SU-DHL-6 (cell line): ENCODE measurements around the gene CSF3R.

ENCODE experiments used
- H2AFZ ChIP-seq: fragments of 200-600 bp; sonication (generic); 2 replicates; pipeline ENCODE4 v1.6.1; 2014; ENCODE audit warnings: low read depth, mild to moderate bottlenecking, moderate library complexity, mixed read lengths, antibody characterized with exemption, low read length; ENCODE audit not compliant: severe bottlenecking
- H3F3A ChIP-seq: fragments of 200-600 bp; shearing (Covaris generic); 2 replicates; pipeline ENCODE4 v1.6.0; 2016; ENCODE audit warnings: antibody characterized with exemption, mild to moderate bottlenecking; ENCODE audit not compliant: insufficient read depth
- H3K27ac ChIP-seq: fragments of 200-600 bp; sonication (generic); 2 replicates; pipeline ENCODE4 v1.5.1; 2016; ENCODE audit warnings: low read depth, mild to moderate bottlenecking, low read length, moderate library complexity, mixed read lengths
- H3K27me3 ChIP-seq: fragments of 200-600 bp; sonication (generic), shearing (Covaris generic); 2 replicates; pipeline ENCODE4 v1.6.0; 2014; ENCODE audit warnings: mild to moderate bottlenecking, low read length
- H3K36me3 ChIP-seq: fragments of 200-600 bp; sonication (generic); 2 replicates; pipeline ENCODE4 v1.6.1; 2014; ENCODE audit warnings: mild to moderate bottlenecking, low read length, mixed read lengths
- H3K4me2 ChIP-seq: fragments of 300-600, 200-600 bp; shearing (Covaris generic), sonication (generic); 2 replicates; pipeline ENCODE4 v1.6.0; 2014; ENCODE audit warnings: low read length, low read depth, mild to moderate bottlenecking; ENCODE audit not compliant: poor library complexity, severe bottlenecking
- H3K4me3 ChIP-seq: fragments of 200-600 bp; sonication (generic); 2 replicates; pipeline ENCODE4 v1.5.1; 2014; ENCODE audit warnings: antibody characterized with exemption, low read length, mild to moderate bottlenecking, mixed read lengths; ENCODE audit not compliant: insufficient read depth, poor library complexity, severe bottlenecking
- H3K79me2 ChIP-seq: fragments of 200-600 bp; sonication (generic); 2 replicates; pipeline ENCODE4 v1.6.1; 2014; ENCODE audit warnings: mild to moderate bottlenecking, low read length, moderate library complexity; ENCODE audit not compliant: insufficient read depth
- H3K9ac ChIP-seq: fragments of 200-600 bp; sonication (generic); 2 replicates; pipeline ENCODE4 v1.7.0; 2014; ENCODE audit warnings: mild to moderate bottlenecking, low read length
- H3K9me2 ChIP-seq: fragments of 200-600 bp; sonication (generic); replicated peaks from 2 replicates; pipeline ENCODE4 v1.6.1; 2014; ENCODE audit warnings: low read length; ENCODE audit not compliant: insufficient read depth
- H3K9me3 ChIP-seq: fragments of 200-600 bp; sonication (generic); 2 replicates; pipeline ENCODE4 v1.6.1; 2014; ENCODE audit warnings: low read length, mixed read lengths; ENCODE audit not compliant: insufficient read depth
- H4K20me1 ChIP-seq: fragments of 200-600 bp; sonication (generic); 2 replicates; pipeline ENCODE4 v1.6.1; 2014; ENCODE audit warnings: low read depth, mild to moderate bottlenecking, antibody characterized with exemption, low read length, moderate library complexity, mixed read lengths
- EZH2phosphoT487 ChIP-seq: fragments of 200-600 bp; sonication (generic), shearing (Covaris generic); conservative IDR thresholded peaks from 2 replicates; pipeline ENCODE4 v1.6.1; 2018; ENCODE audit warnings: mild to moderate bottlenecking, antibody characterized with exemption, low read length, moderate library complexity, mixed read lengths
- TF ChIP-seq, protein P1 (sequence below): fragments of 200-600 bp; sonication (generic); IDR thresholded peaks from one replicate; pipeline ENCODE4 v1.5.1; 2017; ENCODE audit warnings: antibody characterized with exemption, mild to moderate bottlenecking, low read length, moderate library complexity; ENCODE audit not compliant: insufficient read depth, poor library complexity, severe bottlenecking

Gene CSF3R

DNA sequence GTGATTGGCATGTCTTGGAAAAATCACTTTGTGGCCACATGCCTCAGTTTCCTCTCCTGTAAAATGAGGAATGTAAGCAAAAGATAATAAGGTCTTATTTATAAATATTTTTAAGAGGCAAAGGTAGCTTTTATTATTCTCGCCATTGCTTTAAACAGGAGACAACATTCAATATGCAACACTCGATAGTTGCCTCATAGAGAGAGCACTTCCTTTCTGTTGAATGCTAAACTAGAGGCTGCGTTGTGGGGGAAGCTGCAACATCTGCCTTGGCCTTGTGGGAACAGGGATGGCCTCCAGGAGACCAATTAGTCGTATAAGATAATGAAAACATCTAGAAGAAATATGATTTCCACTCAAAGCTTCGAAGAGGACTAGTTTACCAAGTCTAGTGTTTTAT lies 36.0 kb downstream of the CSF3R start:
- H3K9me3 ChIP-seq: no peaks in the 10 kb centered on the region
- no peaks in the 10 kb centered on the region for H3K9me2 ChIP-seq
- H3K4me3 ChIP-seq: no peak overlapping the region
- no peak overlapping the region for H2AFZ ChIP-seq
- no peak overlapping the region for H3K9ac ChIP-seq
- no peaks in the 10 kb centered on the region for H3K79me2 ChIP-seq
- no peaks in the 10 kb centered on the region; the same call in 1 of the 2 replicates for H3K27me3 ChIP-seq
- no peaks in the 10 kb centered on the region for H4K20me1 ChIP-seq
- no peaks in the 10 kb centered on the region for H3K36me3 ChIP-seq
- TF ChIP-seq EZH2phosphoT487: no peak
- TF ChIP-seq, protein P1, sequence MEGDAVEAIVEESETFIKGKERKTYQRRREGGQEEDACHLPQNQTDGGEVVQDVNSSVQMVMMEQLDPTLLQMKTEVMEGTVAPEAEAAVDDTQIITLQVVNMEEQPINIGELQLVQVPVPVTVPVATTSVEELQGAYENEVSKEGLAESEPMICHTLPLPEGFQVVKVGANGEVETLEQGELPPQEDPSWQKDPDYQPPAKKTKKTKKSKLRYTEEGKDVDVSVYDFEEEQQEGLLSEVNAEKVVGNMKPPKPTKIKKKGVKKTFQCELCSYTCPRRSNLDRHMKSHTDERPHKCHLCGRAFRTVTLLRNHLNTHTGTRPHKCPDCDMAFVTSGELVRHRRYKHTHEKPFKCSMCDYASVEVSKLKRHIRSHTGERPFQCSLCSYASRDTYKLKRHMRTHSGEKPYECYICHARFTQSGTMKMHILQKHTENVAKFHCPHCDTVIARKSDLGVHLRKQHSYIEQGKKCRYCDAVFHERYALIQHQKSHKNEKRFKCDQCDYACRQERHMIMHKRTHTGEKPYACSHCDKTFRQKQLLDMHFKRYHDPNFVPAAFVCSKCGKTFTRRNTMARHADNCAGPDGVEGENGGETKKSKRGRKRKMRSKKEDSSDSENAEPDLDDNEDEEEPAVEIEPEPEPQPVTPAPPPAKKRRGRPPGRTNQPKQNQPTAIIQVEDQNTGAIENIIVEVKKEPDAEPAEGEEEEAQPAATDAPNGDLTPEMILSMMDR: no peak
- H3F3A ChIP-seq: peaks cover 3% of the 10 kb centered on the region; the same call in 1 of the 2 replicates
- H3K27ac ChIP-seq: no peak overlapping the region
- H3K4me2 ChIP-seq: no peak overlapping the region

- no peak overlapping the region for H3K27ac ChIP-seq
- no peaks in the 10 kb centered on the region for H3K9me2 ChIP-seq
- no peak overlapping the region for H3K4me2 ChIP-seq
- H3K79me2 ChIP-seq: no peaks in the 10 kb centered on the region
- H2AFZ ChIP-seq: no peak overlapping the region
- H3K4me3 ChIP-seq: no peak overlapping the region
- no peaks in the 10 kb centered on the region for H3K36me3 ChIP-seq
- H3K27me3 ChIP-seq: no peaks in the 10 kb centered on the region; the same call in 1 of the 2 replicates
- H4K20me1 ChIP-seq: no peaks in the 10 kb centered on the region
- no peaks in the 10 kb centered on the region for H3K9me3 ChIP-seq
- H3F3A ChIP-seq: peaks cover 3% of the 10 kb centered on the region; the same call in 1 of the 2 replicates
- TF ChIP-seq, protein P1: no peak
- no peak for TF ChIP-seq EZH2phosphoT487
- H3K9ac ChIP-seq: no peak overlapping the region
These were observed 36.4 kb downstream of the CSF3R start for GRCh38 chr1:36446271-36446670.

GRCh38 chr1:36443297-36443696 lies 39.4 kb downstream of the CSF3R start:
- Histone ChIP-seq H3F3A (peaks cover 3% of the 10 kb centered on the region; the same call in 1 of the 2 replicates), H3K27ac (no peak overlapping the region), H3K27me3 (no peaks in the 10 kb centered on the region; the same call in 1 of the 2 replicates), H3K4me3 (no peak overlapping the region), H3K9me2 (no peaks in the 10 kb centered on the region), H4K20me1 (no peaks in the 10 kb centered on the region), H3K36me3 (no peaks in the 10 kb centered on the region), H3K79me2 (no peaks in the 10 kb centered on the region), H2AFZ (no peak overlapping the region), H3K9ac (no peak overlapping the region), H3K9me3 (no peaks in the 10 kb centered on the region), H3K4me2 (no peak overlapping the region)
- TF ChIP-seq EZH2phosphoT487: no peak
- TF ChIP-seq, protein P1: no peak
